Activated naive CD8-positive, alpha-beta T cell treated with anti-CD3 and anti-CD28 coated beads for 36 hours (primary cell): ENCODE results near the gene TBC1D22B. TPM values are rescaled to one million over a fixed set of nuclear protein-coding genes. Genes with fewer than 3 reads are reported as not detected.
"Not testable (repeated sequence)": the region's sequence is repeated elsewhere in the genome, so short reads cannot be mapped to it uniquely, and the experiment has no call there.

ENCODE experiments used
- DNase-seq: peaks from one replicate; pipeline ENCODE4 v3.0.0; 2021
- H3K27ac Mint-ChIP-seq: one replicate; pipeline ENCODE4 v1.8.0; 2022; ENCODE audit warnings: mild to moderate bottlenecking, moderate library complexity, mixed read lengths
- H3K27me3 Mint-ChIP-seq: one replicate; pipeline ENCODE4 v1.8.0; 2022; ENCODE audit warnings: mild to moderate bottlenecking, mixed read lengths
- H3K36me3 Mint-ChIP-seq: one replicate; pipeline ENCODE4 v1.8.0; 2021; ENCODE audit warnings: mild to moderate bottlenecking, mixed read lengths
- H3K4me1 Mint-ChIP-seq: one replicate; pipeline ENCODE4 v1.8.0; 2021; ENCODE audit warnings: mixed read lengths
- H3K4me3 Mint-ChIP-seq: one replicate; pipeline ENCODE4 v1.8.0; 2022; ENCODE audit warnings: mild to moderate bottlenecking, moderate library complexity, mixed read lengths
- H3K9me3 Mint-ChIP-seq: one replicate; pipeline ENCODE4 v1.8.0; 2022; ENCODE audit warnings: mixed read lengths
- total RNA-seq, 2 experiments: library from RNA; stranded (reverse); gene quantifications; one replicate each; pipeline ENCODE4 v1.2.3, GENCODE V29; 2021

TBC1D22B gene
- total RNA-seq, 2 experiments from 2014 or later, result 13.0 to 13.9 TPM

- H3K36me3 Mint-ChIP-seq, result peaks cover 34% of the 10 kb centered on the region
- no peak for DNase-seq
- H3K27ac Mint-ChIP-seq, result no peak overlapping the region
- no peaks in the 10 kb centered on the region for H3K9me3 Mint-ChIP-seq
- H3K4me1 Mint-ChIP-seq, result peaks cover 5% of the 10 kb centered on the region
- H3K4me3 Mint-ChIP-seq, result no peak overlapping the region
- no peaks in the 10 kb centered on the region for H3K27me3 Mint-ChIP-seq
Observed at GRCh38 chr6:37298958-37299357, 41.4 kb downstream of the TBC1D22B start.

- no peak for DNase-seq
- Mint-ChIP-seq H3K27me3 (no peaks in the 10 kb centered on the region), H3K27ac (no peak overlapping the region), H3K36me3 (peaks cover 33% of the 10 kb centered on the region), H3K4me1 (peaks cover 5% of the 10 kb centered on the region), H3K4me3 (no peak overlapping the region), H3K9me3 (no peaks in the 10 kb centered on the region)
Observed at GRCh38 chr6:37299990-37300389, 42.4 kb downstream of the TBC1D22B start.

- H3K27me3 Mint-ChIP-seq, result no peaks in the 10 kb centered on the region
- H3K36me3 Mint-ChIP-seq, result peaks cover 23% of the 10 kb centered on the region
- no peak overlapping the region for H3K27ac Mint-ChIP-seq
- no peak overlapping the region for H3K4me3 Mint-ChIP-seq
- H3K4me1 Mint-ChIP-seq, result peaks cover 5% of the 10 kb centered on the region
- no peaks in the 10 kb centered on the region for H3K9me3 Mint-ChIP-seq
- no peak for DNase-seq
Observed at GRCh38 chr6:37302086-37302686, 44.6 kb downstream of the TBC1D22B start.

- H3K36me3 Mint-ChIP-seq, result peaks cover 15% of the 10 kb centered on the region
- DNase-seq, result no peak
- no peaks in the 10 kb centered on the region for H3K9me3 Mint-ChIP-seq
- H3K4me1 Mint-ChIP-seq, result peaks cover 5% of the 10 kb centered on the region
- H3K4me3 Mint-ChIP-seq, result no peak overlapping the region
- no peak overlapping the region for H3K27ac Mint-ChIP-seq
- H3K27me3 Mint-ChIP-seq, result no peaks in the 10 kb centered on the region
Observed at GRCh38 chr6:37303091-37303660, 45.6 kb downstream of the TBC1D22B start.

GRCh38 chr6:37303891-37304503 is 46.4 kb downstream of the TBC1D22B start:
- Mint-ChIP-seq H3K9me3 (no peaks in the 10 kb centered on the region), H3K36me3 (peaks cover 15% of the 10 kb centered on the region), H3K27me3 (no peaks in the 10 kb centered on the region), H3K27ac (no peak overlapping the region), H3K4me1 (peaks cover 3% of the 10 kb centered on the region), H3K4me3 (no peak overlapping the region)
- DNase-seq, result no peak

- H3K9me3 Mint-ChIP-seq, result no peaks in the 10 kb centered on the region
- H3K27me3 Mint-ChIP-seq, result no peaks in the 10 kb centered on the region
- peaks cover 2% of the 10 kb centered on the region for H3K4me1 Mint-ChIP-seq
- peaks cover 15% of the 10 kb centered on the region for H3K36me3 Mint-ChIP-seq
- H3K4me3 Mint-ChIP-seq, result no peak overlapping the region
- no peak for DNase-seq
- no peak overlapping the region for H3K27ac Mint-ChIP-seq
Observed at GRCh38 chr6:37304766-37305165, 47.2 kb downstream of the TBC1D22B start.

- peaks cover 15% of the 10 kb centered on the region for H3K36me3 Mint-ChIP-seq
Observed at GRCh38 chr6:37305841-37306425, 48.4 kb downstream of the TBC1D22B start.

GRCh38 chr6:37306624-37307222 is 49.2 kb downstream of the TBC1D22B start:
- H3K36me3 Mint-ChIP-seq, result peaks cover 15% of the 10 kb centered on the region
- DNase-seq, result no peak
- H3K27ac Mint-ChIP-seq, result no peak overlapping the region
- H3K4me1 Mint-ChIP-seq, result peaks cover 4% of the 10 kb centered on the region
- H3K27me3 Mint-ChIP-seq, result no peaks in the 10 kb centered on the region
- no peaks in the 10 kb centered on the region for H3K9me3 Mint-ChIP-seq
- H3K4me3 Mint-ChIP-seq, result no peak overlapping the region

More at GRCh38 chr6:37305841-37306425, 48.4 kb downstream of the TBC1D22B start:
- Mint-ChIP-seq H3K4me3 (no peak overlapping the region), H3K27me3 (no peaks in the 10 kb centered on the region), H3K27ac (no peak overlapping the region), H3K9me3 (no peaks in the 10 kb centered on the region), H3K4me1 (peaks cover 2% of the 10 kb centered on the region)
- no peak for DNase-seq

GRCh38 chr6:37307484-37307883 is 49.9 kb downstream of the TBC1D22B start:
- H3K4me3 Mint-ChIP-seq, H3K4me1 Mint-ChIP-seq, H3K27ac Mint-ChIP-seq, H3K9me3 Mint-ChIP-seq, H3K27me3 Mint-ChIP-seq, DNase-seq: not testable (repeated sequence)
- H3K36me3 Mint-ChIP-seq, result peaks cover 15% of the 10 kb centered on the region

- no peaks in the 10 kb centered on the region for H3K27me3 Mint-ChIP-seq
- peaks cover 9% of the 10 kb centered on the region for H3K36me3 Mint-ChIP-seq
- H3K4me3 Mint-ChIP-seq, result no peak overlapping the region
- no peak overlapping the region for H3K27ac Mint-ChIP-seq
- H3K4me1 Mint-ChIP-seq, result peaks cover 4% of the 10 kb centered on the region
- no peak for DNase-seq
- no peaks in the 10 kb centered on the region for H3K9me3 Mint-ChIP-seq
Observed at GRCh38 chr6:37308069-37308815, 50.7 kb downstream of the TBC1D22B start.

GRCh38 chr6:37309046-37309445 is 51.5 kb downstream of the TBC1D22B start:
- Mint-ChIP-seq H3K27ac (no peak overlapping the region), H3K36me3 (peaks cover 2% of the 10 kb centered on the region), H3K27me3 (no peaks in the 10 kb centered on the region), H3K4me1 (peaks cover 2% of the 10 kb centered on the region), H3K9me3 (no peaks in the 10 kb centered on the region), H3K4me3 (no peak overlapping the region)
- no peak for DNase-seq

GRCh38 chr6:37309692-37310091 is 52.1 kb downstream of the TBC1D22B start:
- no peaks in the 10 kb centered on the region for H3K27me3 Mint-ChIP-seq
- H3K4me1 Mint-ChIP-seq, result peaks cover 3% of the 10 kb centered on the region
- no peak for DNase-seq
- H3K27ac Mint-ChIP-seq, result no peak overlapping the region
- H3K4me3 Mint-ChIP-seq, result no peak overlapping the region
- H3K36me3 Mint-ChIP-seq, result peaks cover under 1% of the 10 kb centered on the region
- H3K9me3 Mint-ChIP-seq, result no peaks in the 10 kb centered on the region

GRCh38 chr6:37310966-37311365 is 53.4 kb downstream of the TBC1D22B start:
- Mint-ChIP-seq H3K4me1 (peaks cover 5% of the 10 kb centered on the region), H3K27me3 (no peaks in the 10 kb centered on the region), H3K4me3 (no peak overlapping the region), H3K9me3 (no peaks in the 10 kb centered on the region), H3K36me3 (peaks cover 2% of the 10 kb centered on the region), H3K27ac (no peak overlapping the region)
- DNase-seq, result no peak

GRCh38 chr6:37311741-37312473 is 54.3 kb downstream of the TBC1D22B start:
- no peak for DNase-seq
- Mint-ChIP-seq H3K4me1 (peaks cover 5% of the 10 kb centered on the region), H3K36me3 (peaks cover 2% of the 10 kb centered on the region), H3K9me3 (no peaks in the 10 kb centered on the region), H3K27ac (peak overlapping the region; percentile 36), H3K4me3 (no peak overlapping the region), H3K27me3 (no peaks in the 10 kb centered on the region)
